A673 (cell line): ENCODE results near the gene HOXA5. TPM values are rescaled to one million over a fixed set of nuclear protein-coding genes. Genes with fewer than 3 reads are reported as not detected.
A peak's percentile ranks its signal among the peaks of the same experiment; 100 is the strongest.

Experiments used
- BruUV-seq: library from RNA; stranded (reverse); fragments of 400-500 nt; replicated peaks from 2 replicates; lab custom pipeline; 2021; lab: Mats Ljungman, UMichigan
- CTCF ChIA-PET: fragments of 300-600 bp; sonication (Branson Sonifier 250); formaldehyde crosslinking; loops from one replicate; lab custom pipeline; 2022; ENCODE audit warnings: antibody characterized with exemption; lab: Charles Lee
- POLR2A ChIA-PET: fragments of 300-600 bp; sonication (Branson Sonifier 250); formaldehyde crosslinking; loops from one replicate; lab custom pipeline; 2022; ENCODE audit warnings: antibody characterized with exemption; ENCODE audit not compliant: low non-redundant PET; lab: Charles Lee
- DNase-seq: peaks from one replicate; pipeline ENCODE4 v3.0.0-alpha.2; 2015; ENCODE audit warnings: low spot score
- H3K27ac ChIP-seq: fragments of 200-600 bp; sonication (generic); 2 replicates; pipeline ENCODE4 v1.5.1; 2016; ENCODE audit warnings: mixed run types, low read depth, mild to moderate bottlenecking, mixed read lengths, antibody characterized with exemption, low read length; ENCODE audit not compliant: poor library complexity, severe bottlenecking
- H3K27me3 ChIP-seq: fragments of 200-600 bp; sonication (generic); replicated peaks from 2 replicates; pipeline ENCODE4 v1.6.1; 2017; ENCODE audit warnings: mixed run types, low read depth, mild to moderate bottlenecking, mixed read lengths, antibody characterized with exemption, low read length; ENCODE audit not compliant: insufficient read depth, poor library complexity
- H3K36me3 ChIP-seq: fragments of 200-600 bp; sonication (generic); 2 replicates; pipeline ENCODE4 v1.6.1; 2016; ENCODE audit warnings: mixed run types, mild to moderate bottlenecking, mixed read lengths, antibody characterized with exemption, low read length; ENCODE audit not compliant: insufficient read depth, poor library complexity, severe bottlenecking
- H3K4me1 ChIP-seq: fragments of 200-600 bp; sonication (generic); 2 replicates; pipeline ENCODE4 v1.6.1; 2017; ENCODE audit warnings: mixed run types, mild to moderate bottlenecking, mixed read lengths, antibody characterized with exemption, low read length; ENCODE audit not compliant: insufficient read depth, poor library complexity, severe bottlenecking
- H3K4me3 ChIP-seq: fragments of 200-600 bp; sonication (generic); 2 replicates; pipeline ENCODE4 v1.5.1; 2016; ENCODE audit warnings: low read depth, mixed run types, mild to moderate bottlenecking, mixed read lengths, low read length; ENCODE audit not compliant: poor library complexity, severe bottlenecking
- H3K9me3 ChIP-seq: fragments of 200-600 bp; sonication (generic); 2 replicates; pipeline ENCODE4 v1.6.1; 2016; ENCODE audit warnings: mixed run types, low read depth, mild to moderate bottlenecking, mixed read lengths, antibody characterized with exemption, low read length; ENCODE audit not compliant: poor library complexity, severe bottlenecking
- CTCF ChIP-seq: fragments of 300-800, 200-600 bp; sonication (generic); conservative IDR thresholded peaks from 2 replicates; pipeline ENCODE4 v1.5.1; 2017; ENCODE audit warnings: low read depth, mild to moderate bottlenecking, antibody characterized with exemption, low read length, moderate library complexity, mixed read lengths
- EZH2 ChIP-seq: fragments of 200-600 bp; sonication (generic); IDR thresholded peaks from 2 replicates; pipeline ENCODE4 v1.6.1; 2017; ENCODE audit warnings: borderline replicate concordance, low read depth, mild to moderate bottlenecking, mixed read lengths, antibody characterized with exemption, low read length; ENCODE audit not compliant: poor library complexity, severe bottlenecking
- intact Hi-C: fragments of 100-400 bp; cut with micrococcal nuclease; formaldehyde crosslinking; loops from one replicate; pipeline ENCODE4 v1.10.0; 2022; ENCODE audit not compliant: unreplicated experiment
- total RNA-seq: library from RNA; stranded (reverse); gene quantifications from 2 replicates; pipeline ENCODE4 v1.2.3, GENCODE V29; 2021

Gene HOXA5
- total RNA-seq, 1 experiment from 2014 or later, result not detected

GRCh38 chr7:27112955-27113949 lies 30.2 kb downstream of the HOXA5 start:
- Histone ChIP-seq H3K4me1 (no peaks in the 10 kb centered on the region), H3K4me3 (no peak overlapping the region), H3K27ac (no peak overlapping the region), H3K27me3 (peaks cover 97% of the 10 kb centered on the region), H3K36me3 (no peaks in the 10 kb centered on the region), H3K9me3 (no peaks in the 10 kb centered on the region)
- no TSS peak for BruUV-seq
- TF ChIP-seq EZH2 (peak; percentile 97), CTCF (no peak)
- DNase-seq, result no peak
- POLR2A ChIA-PET, result no interaction called here
- CTCF ChIA-PET, result interaction anchor here (0.6 kb wide), 1 partner anchor 48 kb away, joined by 10 read pairs; no protein-coding TSS in a partner anchor
- intact Hi-C loops, result no loop called here

- POLR2A ChIA-PET, result no interaction called here
- TF ChIP-seq EZH2 (no peak), CTCF (no peak)
- H3K27ac ChIP-seq, result no peak overlapping the region
- no peak for DNase-seq
- CTCF ChIA-PET, result no interaction called here
- no peaks in the 10 kb centered on the region for H3K36me3 ChIP-seq
- H3K4me3 ChIP-seq, result no peak overlapping the region
- intact Hi-C loops, result no loop called here
- no TSS peak for BruUV-seq
- H3K9me3 ChIP-seq, result no peaks in the 10 kb centered on the region
- peaks cover 97% of the 10 kb centered on the region for H3K27me3 ChIP-seq
- H3K4me1 ChIP-seq, result no peaks in the 10 kb centered on the region
Measured at GRCh38 chr7:27112361-27112760, 31.1 kb downstream of the HOXA5 start.

- intact Hi-C loops, result no loop called here
- H3K27ac ChIP-seq, result no peak overlapping the region
- no peak overlapping the region for H3K4me3 ChIP-seq
- POLR2A ChIA-PET, result no interaction called here
- no TSS peak for BruUV-seq
- H3K9me3 ChIP-seq, result no peaks in the 10 kb centered on the region
- H3K36me3 ChIP-seq, result no peaks in the 10 kb centered on the region
- DNase-seq, result no peak
- TF ChIP-seq EZH2, result no peak
- no peak for TF ChIP-seq CTCF
- H3K4me1 ChIP-seq, result no peaks in the 10 kb centered on the region
- CTCF ChIA-PET, result no interaction called here
- H3K27me3 ChIP-seq, result peaks cover 97% of the 10 kb centered on the region
Measured at GRCh38 chr7:27111751-27112277, 31.7 kb downstream of the HOXA5 start.
